Measurements from ENCODE around the gene GRIP2.

The GRIP2 gene

DNA sequence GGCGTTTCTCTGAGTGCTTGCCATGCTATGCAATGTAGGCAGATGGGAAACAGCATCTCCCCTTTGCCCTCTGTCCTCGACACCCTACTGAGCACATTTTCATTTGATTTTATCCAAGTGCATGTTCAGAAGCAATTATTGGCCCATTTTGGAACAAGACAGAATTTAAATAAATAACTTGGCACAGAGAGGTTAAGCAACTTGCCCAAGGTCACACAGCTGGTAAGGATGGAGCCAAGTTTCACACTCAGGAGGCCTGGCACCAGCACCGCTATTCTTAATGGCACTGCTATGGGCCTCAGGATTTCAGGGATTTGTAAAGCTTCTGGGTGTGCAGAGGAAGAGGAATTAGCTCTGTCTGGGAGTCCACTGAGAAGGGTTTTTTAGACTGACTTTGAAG lies 2.5 kb upstream of the GRIP2 start:
- Histone ChIP-seq H3K36me3 (ENCODE audit: control insufficient read depth, insufficient read depth, low read length) (no peaks in the 10 kb centered on the region), H3K27me3 (ENCODE audit: control insufficient read depth, insufficient read depth, low read length) (no peaks in the 10 kb centered on the region), H2AFZ (no peak overlapping the region), H3K4me1 (no peaks in the 10 kb centered on the region), H3K4me3 (ENCODE audit: low read depth, low read length) (no peak overlapping the region), H3K9me3 (ENCODE audit: control insufficient read depth, low read length) (no peaks in the 10 kb centered on the region), H3K79me2 (no peaks in the 10 kb centered on the region), H3K27ac (no peak overlapping the region), H3K4me2 (ENCODE audit: low read length) (no peak overlapping the region), H3K9ac (no peak overlapping the region)
- TF ChIP-seq, protein P1, sequence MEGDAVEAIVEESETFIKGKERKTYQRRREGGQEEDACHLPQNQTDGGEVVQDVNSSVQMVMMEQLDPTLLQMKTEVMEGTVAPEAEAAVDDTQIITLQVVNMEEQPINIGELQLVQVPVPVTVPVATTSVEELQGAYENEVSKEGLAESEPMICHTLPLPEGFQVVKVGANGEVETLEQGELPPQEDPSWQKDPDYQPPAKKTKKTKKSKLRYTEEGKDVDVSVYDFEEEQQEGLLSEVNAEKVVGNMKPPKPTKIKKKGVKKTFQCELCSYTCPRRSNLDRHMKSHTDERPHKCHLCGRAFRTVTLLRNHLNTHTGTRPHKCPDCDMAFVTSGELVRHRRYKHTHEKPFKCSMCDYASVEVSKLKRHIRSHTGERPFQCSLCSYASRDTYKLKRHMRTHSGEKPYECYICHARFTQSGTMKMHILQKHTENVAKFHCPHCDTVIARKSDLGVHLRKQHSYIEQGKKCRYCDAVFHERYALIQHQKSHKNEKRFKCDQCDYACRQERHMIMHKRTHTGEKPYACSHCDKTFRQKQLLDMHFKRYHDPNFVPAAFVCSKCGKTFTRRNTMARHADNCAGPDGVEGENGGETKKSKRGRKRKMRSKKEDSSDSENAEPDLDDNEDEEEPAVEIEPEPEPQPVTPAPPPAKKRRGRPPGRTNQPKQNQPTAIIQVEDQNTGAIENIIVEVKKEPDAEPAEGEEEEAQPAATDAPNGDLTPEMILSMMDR (IDR thresholded peaks at IDR 0.05): no peak

DNA sequence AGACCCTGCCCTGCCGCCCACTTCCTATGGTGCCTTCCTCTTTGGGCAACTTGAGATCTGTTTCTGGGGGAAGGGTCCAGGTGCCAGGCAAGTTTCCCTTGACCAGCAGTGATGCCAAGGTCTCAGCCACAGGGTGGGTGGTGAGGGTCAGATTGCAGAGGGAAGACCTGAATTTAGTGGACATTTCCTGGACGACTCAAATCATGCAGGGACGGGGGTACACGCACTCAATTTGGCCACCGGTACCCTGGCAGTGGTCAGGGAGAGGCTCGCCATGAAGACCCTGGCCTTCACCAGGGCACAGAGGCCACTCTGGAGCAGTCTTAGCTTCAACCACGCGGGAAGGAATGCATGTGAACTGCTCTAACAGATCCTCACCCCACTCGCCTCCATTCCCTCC lies 1.5 kb upstream of the GRIP2 start:
- TF ChIP-seq, protein P1 (IDR thresholded peaks at IDR 0.05): no peak
- no peaks in the 10 kb centered on the region for H3K4me1 ChIP-seq
- no peaks in the 10 kb centered on the region for H3K79me2 ChIP-seq
- H3K36me3 ChIP-seq (ENCODE audit: control insufficient read depth, insufficient read depth, low read length): no peaks in the 10 kb centered on the region
- H3K9me3 ChIP-seq (ENCODE audit: control insufficient read depth, low read length): no peaks in the 10 kb centered on the region
- no peak overlapping the region for H3K4me3 ChIP-seq (ENCODE audit: low read depth, low read length)
- no peak overlapping the region for H2AFZ ChIP-seq
- H3K4me2 ChIP-seq (ENCODE audit: low read length): no peak overlapping the region
- H3K27ac ChIP-seq: no peak overlapping the region
- no peak overlapping the region for H3K9ac ChIP-seq
- H3K27me3 ChIP-seq (ENCODE audit: control insufficient read depth, insufficient read depth, low read length): no peaks in the 10 kb centered on the region

DNA sequence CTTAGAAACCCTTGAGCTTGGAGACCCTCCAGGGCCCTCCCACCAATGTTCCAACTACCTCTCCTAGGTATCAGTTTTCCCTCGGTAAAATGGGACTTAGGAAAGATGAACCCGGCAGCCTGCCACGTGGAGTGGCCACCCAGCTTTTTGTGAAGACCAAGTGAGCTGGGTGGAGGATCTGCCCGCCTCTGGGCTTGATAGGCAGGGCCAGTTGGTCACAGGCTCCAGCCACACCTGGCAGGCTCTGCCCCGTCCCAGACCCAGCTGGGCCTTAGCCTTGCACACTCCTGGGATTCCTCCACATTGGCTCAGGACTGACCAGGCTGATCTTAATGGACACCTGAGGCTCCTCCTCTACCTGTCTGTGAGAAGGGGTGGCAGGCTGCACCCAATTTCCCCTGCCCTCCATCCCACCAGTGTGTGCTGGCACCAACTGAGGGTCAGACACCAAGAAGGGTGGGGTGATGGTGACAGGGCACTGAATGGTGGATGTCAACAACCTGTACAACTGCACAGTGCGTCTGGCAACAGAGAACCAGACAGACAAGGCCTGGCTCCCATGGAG lies 761 bp upstream of the GRIP2 start:
- Histone ChIP-seq H3K9me3 (ENCODE audit: control insufficient read depth, low read length) (no peaks in the 10 kb centered on the region), H3K9ac (no peak overlapping the region), H3K36me3 (ENCODE audit: control insufficient read depth, insufficient read depth, low read length) (no peaks in the 10 kb centered on the region), H3K4me1 (no peaks in the 10 kb centered on the region), H3K4me3 (ENCODE audit: low read depth, low read length) (no peak overlapping the region), H3K79me2 (no peaks in the 10 kb centered on the region), H3K27ac (no peak overlapping the region), H3K27me3 (ENCODE audit: control insufficient read depth, insufficient read depth, low read length) (no peaks in the 10 kb centered on the region), H2AFZ (no peak overlapping the region), H3K4me2 (ENCODE audit: low read length) (no peak overlapping the region)
- TF ChIP-seq, protein P1 (IDR thresholded peaks at IDR 0.05): no peak

DNA sequence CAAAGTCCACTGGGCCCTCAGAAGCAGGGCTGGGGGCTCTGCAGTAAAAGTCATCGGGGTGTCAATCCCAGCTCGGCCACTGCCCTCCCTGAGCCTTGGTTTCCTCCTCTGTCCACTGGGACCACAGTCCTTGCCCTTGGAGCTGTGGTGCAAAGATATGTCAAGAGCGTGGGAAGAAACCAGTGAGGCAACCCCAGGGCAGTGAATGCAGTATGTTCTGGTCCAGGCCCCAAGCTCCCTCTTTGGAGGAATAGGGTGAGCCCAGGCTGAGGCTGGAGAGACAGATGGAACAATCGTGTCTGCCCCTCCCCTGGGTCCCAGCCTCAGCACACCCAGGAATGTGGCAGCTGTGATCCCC lies 779 bp downstream of the GRIP2 start:
- H3K9me3 ChIP-seq (ENCODE audit: control insufficient read depth, low read length): no peaks in the 10 kb centered on the region
- TF ChIP-seq, protein P1 (IDR thresholded peaks at IDR 0.05): no peak
- no peaks in the 10 kb centered on the region for H3K27me3 ChIP-seq (ENCODE audit: control insufficient read depth, insufficient read depth, low read length)
- no peak overlapping the region for H3K9ac ChIP-seq
- no peaks in the 10 kb centered on the region for H3K4me1 ChIP-seq
- H2AFZ ChIP-seq: no peak overlapping the region
- H3K4me2 ChIP-seq (ENCODE audit: low read length): no peak overlapping the region
- H3K4me3 ChIP-seq (ENCODE audit: low read depth, low read length): no peak overlapping the region
- no peak overlapping the region for H3K27ac ChIP-seq
- H3K79me2 ChIP-seq: no peaks in the 10 kb centered on the region
- no peaks in the 10 kb centered on the region for H3K36me3 ChIP-seq (ENCODE audit: control insufficient read depth, insufficient read depth, low read length)

DNA sequence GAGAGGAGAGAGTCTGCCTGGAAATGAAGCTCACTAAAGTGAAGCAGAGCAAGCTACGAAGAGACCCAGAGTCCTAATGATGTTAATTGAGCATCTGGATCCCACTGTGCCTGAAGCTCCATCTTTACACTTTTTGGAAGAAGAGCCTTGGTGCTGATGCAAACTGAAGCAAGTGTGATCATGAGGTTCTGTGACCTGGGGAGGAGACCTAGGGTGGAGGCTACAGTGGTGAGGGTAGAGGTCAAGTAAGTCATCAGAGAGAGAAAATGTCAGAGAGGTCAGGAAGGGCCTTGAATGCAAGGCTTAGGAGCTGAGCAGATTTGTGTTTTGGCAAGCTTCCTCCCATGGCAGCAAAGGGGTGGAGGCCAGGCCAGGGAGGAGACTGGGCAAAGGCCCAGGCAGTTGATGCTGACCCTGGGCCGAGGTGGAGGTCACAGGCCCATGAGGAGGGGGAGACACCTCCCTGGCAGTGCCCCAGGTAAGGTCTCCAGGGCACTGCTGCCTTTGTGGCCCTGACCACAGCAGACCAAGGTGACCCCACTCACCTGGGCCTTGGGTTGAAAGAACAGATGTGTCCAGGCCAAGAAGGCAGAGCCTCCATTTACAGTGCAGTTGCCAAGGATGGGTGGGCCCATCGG lies 1.6 kb downstream of the GRIP2 start:
- Histone ChIP-seq H3K27me3 (ENCODE audit: control insufficient read depth, insufficient read depth, low read length) (no peaks in the 10 kb centered on the region), H3K4me2 (ENCODE audit: low read length) (no peak overlapping the region), H3K4me1 (no peaks in the 10 kb centered on the region), H3K36me3 (ENCODE audit: control insufficient read depth, insufficient read depth, low read length) (no peaks in the 10 kb centered on the region), H3K9ac (no peak overlapping the region), H3K27ac (no peak overlapping the region), H3K79me2 (no peaks in the 10 kb centered on the region), H3K4me3 (ENCODE audit: low read depth, low read length) (no peak overlapping the region), H3K9me3 (ENCODE audit: control insufficient read depth, low read length) (no peaks in the 10 kb centered on the region), H2AFZ (no peak overlapping the region)
- TF ChIP-seq, protein P1 (IDR thresholded peaks at IDR 0.05): no peak
